ENCODE measurements around the gene C5orf24. TPM values are rescaled to one million over a fixed set of nuclear protein-coding genes. Genes with fewer than 3 reads are reported as not detected.

The C5orf24 gene
- 35.8 and 38.5 TPM in 2 replicates for polyA plus RNA-seq

GRCh38 chr5:134845852-134846640 lies at the start of gene C5orf24:
Gene C5orf24 (plus strand): TSS chr5:134845968. CDS start chr5:134854901, 8,933 bp downstream.

DNA sequence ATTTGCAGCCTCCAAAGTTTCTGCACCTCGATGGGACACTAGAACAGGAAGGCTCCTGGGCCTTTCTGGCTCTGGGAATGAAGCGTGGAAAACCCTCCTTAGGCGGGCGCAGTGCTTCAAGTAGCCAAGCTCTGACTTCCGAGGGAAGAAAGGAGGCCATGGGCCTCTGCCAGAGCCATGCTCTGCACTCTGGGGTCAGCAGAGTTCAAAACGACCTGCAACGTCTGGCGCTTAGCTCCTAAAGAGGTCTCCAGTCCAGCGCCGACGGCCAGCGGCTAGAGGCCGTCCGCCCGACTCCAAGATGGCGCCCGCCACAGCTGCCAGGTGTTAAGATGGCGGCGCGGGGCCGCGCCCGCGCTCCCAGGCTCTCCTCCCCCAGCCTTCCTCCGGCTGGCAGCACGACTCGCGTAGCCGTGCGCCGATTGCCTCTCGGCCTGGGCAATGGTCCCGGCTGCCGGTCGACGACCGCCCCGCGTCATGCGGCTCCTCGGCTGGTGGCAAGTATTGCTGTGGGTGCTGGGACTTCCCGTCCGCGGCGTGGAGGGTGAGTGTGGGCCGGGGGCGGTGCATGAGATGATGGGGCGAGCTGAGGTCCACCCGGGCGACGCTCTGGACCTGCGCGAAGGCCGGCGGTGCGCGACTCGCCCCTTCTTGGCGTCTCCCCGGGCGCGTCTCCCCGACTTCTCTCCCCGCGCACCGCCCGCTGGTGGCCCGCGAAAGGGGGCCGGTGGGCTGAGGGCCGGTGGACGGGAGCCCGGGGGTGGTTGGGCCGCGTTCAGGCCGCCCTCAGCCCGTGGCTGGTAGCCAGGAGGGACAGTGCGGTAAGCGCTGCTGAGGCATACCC lies 28.4 kb downstream of the C5orf24 start, which contains the start of gene TXNDC15:
Gene TXNDC15 (plus strand): TSS at position 385 of the 844 bp plus-strand sequence. CDS start 57 bp downstream, at position 442.

GRCh38 chr5:134904610-134905245 lies 59.0 kb downstream of the C5orf24 start, which contains the start of gene PCBD2:
Gene PCBD2 (plus strand): TSS chr5:134905131. CDS start chr5:134905140, 9 bp downstream.

Other genes with a start within 250 kb of the C5orf24 start
- gene SAR1B, start 213.1 kb upstream of the C5orf24 start, polyA plus RNA-seq = 148 and 177 TPM in 2 replicates
- 5.3 and 6.6 TPM in 2 replicates for gene SEC24A, start 197.2 kb upstream of the C5orf24 start, polyA plus RNA-seq
- gene CAMLG, start 107.4 kb upstream of the C5orf24 start, polyA plus RNA-seq = 122 and 148 TPM in 2 replicates
- gene DDX46, start 87.2 kb upstream of the C5orf24 start, polyA plus RNA-seq = 33.1 and 35.5 TPM in 2 replicates
- gene TXNDC15, start 28.4 kb downstream of the C5orf24 start, polyA plus RNA-seq = 93.7 and 99.4 TPM in 2 replicates
- gene PCBD2, start 59.2 kb downstream of the C5orf24 start, polyA plus RNA-seq = 4.4 and 5.6 TPM in 2 replicates
- gene CATSPER3, start 121.9 kb downstream of the C5orf24 start, polyA plus RNA-seq = not detected in 2 replicates
- not detected in 2 replicates for gene PITX1, start 188.3 kb downstream of the C5orf24 start, polyA plus RNA-seq

All from Purkinje cell (primary cell).